HG02840 (cell line): ENCODE measurements around the gene UBE2U.
"Not testable (repeated sequence)": the region's sequence is repeated elsewhere in the genome, so short reads cannot be mapped to it uniquely, and the experiment has no call there.

Experiments
- ATAC-seq: cut with Tn5 transposase; IDR thresholded peaks from one replicate; pipeline ENCODE4 v1.9.1; 2021; ENCODE audit warnings: mild to moderate bottlenecking, moderate library complexity, moderate number of reproducible peaks; ENCODE audit not compliant: unreplicated experiment, low FRiP score

Gene UBE2U

GRCh38 chr1:64186898-64187280 is 16.5 kb upstream of the UBE2U start:
- no peak for ATAC-seq

- no peak for ATAC-seq
Observed at GRCh38 chr1:64187646-64188045, 15.8 kb upstream of the UBE2U start.

DNA sequence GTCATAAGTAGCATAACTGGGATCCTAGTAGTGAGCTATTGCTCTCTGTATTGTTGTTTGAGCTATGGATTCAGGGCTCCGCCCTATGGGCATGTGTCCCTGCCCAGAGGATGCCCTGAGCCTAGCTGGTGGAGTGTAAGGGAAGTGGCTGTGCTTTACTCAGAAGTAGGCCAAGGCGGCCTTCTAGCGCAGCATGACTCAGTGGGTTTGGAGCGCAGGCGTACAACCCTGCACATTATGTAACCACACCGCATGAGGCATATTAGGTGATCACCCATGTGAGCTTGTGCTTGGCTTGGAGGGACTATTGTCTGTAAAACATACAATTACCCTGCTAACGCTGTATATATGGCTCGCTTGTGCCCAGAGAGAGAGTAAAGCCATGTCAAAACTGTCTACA is 11.1 kb upstream of the UBE2U start:
- ATAC-seq, result no peak

DNA sequence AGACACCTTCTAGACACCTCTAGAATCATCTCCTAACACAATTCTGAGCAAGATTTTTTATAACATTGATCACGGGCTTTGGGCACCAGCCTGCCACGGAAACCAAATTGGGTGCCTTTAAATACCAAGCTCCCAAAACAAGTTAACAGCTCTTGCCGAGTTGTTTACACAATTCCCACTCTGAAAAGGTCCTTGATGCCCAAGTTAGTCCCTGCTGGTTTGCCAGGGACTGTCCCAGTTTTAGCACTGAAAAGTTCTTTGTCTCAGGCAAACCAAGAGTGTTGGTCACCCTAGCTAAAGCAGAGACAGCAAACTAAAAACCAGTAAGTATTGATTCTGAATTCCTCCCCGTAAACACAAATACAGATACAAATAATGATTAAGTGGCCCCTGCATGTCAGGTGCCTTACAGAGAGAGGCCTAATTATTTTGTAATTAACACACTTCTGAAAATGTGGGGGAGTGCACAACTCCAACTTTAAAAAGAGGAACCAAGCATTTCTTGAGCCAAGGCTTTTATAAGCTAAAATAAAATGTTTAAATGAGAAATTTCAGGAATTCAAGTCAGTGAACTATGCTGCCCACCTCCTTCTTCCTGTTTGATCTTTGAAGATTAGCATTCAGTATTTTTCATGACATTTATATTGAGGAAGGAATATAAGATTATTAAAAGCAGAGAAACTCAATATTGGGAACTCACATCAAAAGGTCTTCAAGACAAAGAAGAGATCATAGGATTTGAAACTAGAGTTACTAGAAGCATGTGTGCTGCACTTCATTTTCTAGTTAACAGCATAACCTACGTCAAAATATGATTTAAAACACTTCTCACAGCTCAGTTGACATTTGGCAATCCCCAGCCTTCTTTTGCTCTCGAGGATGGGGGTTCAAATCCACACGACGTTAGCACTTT is 9.0 kb upstream of the UBE2U start:
- no peak for ATAC-seq

DNA sequence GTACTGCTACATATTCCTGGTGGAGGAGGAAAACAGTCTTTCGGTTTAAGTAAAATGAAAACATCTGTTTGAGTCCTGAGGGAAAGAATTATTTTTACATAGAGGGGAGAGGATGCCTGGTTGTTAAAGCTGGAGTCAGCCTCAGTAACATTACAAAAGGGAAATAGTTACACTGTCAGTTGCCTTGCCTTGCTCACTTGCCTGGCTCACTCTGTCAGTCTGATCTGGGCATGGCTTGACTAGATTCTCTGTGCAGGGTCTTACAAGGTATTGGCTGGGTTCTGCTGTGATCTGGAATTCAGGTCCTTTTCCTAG is 8.4 kb upstream of the UBE2U start:
- no peak for ATAC-seq

- ATAC-seq, result no peak
Observed at GRCh38 chr1:64196074-64196870, 7.2 kb upstream of the UBE2U start.

GRCh38 chr1:64197076-64197475 is 6.3 kb upstream of the UBE2U start:
- ATAC-seq, result no peak

GRCh38 chr1:64199154-64199553 is 4.3 kb upstream of the UBE2U start:
- ATAC-seq, result no peak

DNA sequence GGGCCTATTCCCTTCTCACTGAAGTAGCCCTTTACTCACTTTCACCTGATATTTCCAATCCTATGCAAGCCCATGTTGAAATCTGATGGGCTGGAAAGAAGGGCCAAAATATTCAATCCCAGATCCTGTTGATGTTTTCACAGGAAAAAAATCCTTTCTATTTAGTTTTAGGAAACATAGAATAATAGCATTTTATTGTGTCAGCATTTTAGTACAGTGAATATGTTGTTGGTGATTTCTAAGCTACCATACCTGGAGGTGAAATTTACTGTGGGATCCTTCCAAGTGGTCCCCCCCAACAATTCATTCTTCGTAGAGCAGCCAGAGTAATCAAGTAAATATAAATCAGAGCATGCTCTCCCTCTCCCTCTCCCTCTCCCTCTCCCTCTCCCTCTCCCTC is 3.4 kb upstream of the UBE2U start:
- no peak for ATAC-seq

GRCh38 chr1:64209221-64209620 is 5.8 kb downstream of the UBE2U start:
- no peak for ATAC-seq

DNA sequence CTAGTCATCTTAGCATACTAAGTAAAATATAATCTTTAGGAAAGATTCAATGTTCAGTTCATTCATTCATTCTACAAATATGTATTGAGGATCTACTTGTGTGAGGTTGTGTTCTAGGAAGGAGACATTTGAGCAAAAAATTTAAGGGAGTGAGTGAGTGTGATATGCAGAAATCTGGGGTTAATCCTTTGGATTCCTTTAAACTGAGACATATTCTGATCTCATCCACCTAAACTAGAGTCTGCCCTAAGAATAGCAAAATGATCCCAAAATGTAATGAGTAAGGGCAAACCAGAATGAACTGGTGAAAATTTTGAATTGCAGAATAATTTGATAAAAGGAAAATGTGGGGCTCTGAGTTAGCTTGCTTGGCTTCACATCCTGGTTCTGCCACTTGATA is 8.6 kb downstream of the UBE2U start:
- ATAC-seq, result no peak

- ATAC-seq, result no peak
Observed at GRCh38 chr1:64215576-64215975, 12.2 kb downstream of the UBE2U start.

DNA sequence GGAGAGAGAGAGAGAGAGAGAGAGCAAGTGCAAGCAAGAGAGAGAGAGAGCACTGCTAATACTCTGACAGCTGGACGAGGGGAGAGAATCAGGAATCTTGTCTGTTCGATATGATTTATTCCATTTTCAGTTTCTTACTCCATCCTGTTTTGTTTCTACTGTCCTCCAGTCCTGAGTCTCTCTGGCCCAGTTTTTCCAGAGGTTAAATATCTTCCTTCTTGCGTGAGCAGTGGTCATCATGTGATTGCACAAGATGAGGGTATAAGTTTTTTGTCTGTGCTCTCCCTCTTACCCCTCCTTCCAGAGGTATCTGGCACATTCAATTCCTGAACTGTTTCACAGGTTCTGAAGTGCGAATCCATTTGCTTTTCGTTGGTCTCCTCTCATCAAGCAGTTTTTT is 16.8 kb downstream of the UBE2U start:
- ATAC-seq, result no peak

GRCh38 chr1:64223329-64224151 is 20.1 kb downstream of the UBE2U start:
- ATAC-seq, result no peak

GRCh38 chr1:64224236-64224635 is 20.8 kb downstream of the UBE2U start:
- not testable (repeated sequence) for ATAC-seq

DNA sequence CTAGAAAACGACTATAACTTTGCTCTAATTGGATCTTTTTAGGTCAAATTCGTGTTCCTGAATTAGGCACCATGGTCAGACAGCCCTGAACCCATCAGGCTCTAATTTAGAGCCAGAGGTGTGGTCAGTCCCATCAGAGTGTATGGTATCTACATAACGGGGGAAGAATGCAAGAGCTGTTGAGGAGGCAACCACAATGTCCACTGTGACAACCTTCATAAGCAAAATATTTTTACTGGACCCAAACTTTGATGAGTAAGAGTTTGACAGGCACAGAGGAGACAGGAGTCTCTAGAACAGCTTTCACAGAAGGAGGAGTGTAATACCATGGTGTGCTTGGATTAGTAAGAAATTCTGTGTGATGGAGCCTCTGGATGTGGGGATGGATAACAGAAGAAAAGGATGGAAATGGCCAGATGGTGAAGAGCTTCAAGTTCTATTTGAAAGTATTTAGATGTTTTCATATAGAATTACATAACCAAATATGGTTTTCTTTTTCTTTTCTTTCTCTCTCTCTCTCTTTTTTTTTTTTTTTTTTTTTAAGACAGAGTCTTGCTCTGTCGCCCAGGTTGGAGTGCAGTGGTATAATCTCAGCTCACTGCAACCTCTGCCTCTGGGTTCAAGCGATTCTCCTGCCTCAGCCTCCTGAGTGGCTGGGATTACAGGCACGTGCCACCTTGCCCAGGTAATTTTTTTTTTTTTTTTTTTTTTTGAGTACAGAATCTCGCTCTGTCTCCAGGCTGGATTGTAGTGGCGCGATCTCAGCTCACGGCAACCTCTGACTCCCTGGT is 24.9 kb downstream of the UBE2U start:
- ATAC-seq, result no peak

DNA sequence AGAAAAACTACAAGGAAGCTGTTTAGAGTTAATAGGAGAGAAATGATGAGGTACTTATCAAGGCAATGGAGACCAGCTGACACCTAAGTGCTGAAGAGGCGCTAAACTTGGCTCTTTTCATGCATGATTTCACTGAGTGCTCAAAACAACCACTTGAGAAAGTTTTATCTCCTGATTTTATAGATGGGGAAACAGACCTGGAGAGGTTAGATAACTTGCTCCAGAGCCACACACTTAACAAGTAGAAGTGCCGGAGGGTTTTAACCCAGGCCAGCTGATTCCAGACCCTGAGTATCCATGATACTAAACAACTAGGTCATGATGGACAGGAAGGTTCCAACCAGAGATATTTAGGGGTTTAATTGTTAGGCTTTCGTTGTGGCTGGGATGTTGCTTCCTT is 25.9 kb downstream of the UBE2U start:
- no peak for ATAC-seq

DNA sequence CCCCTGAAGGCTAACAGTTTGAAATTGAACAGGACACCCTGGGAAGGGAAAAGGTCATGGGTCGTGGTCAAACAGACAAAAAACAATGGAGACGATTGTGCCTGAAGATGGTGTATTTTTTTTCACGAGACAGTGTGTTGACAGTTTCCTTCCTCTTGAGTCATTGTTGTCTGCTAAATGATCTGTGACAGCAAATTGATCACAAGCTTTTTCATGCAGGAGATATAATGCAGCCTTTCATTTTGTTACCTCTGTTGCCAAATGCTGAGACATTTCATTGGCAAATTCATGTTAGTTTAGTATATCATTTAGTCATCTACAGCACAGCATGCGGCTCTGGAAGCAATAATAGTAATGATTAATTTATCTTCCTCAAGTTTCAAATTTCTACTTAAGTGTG is 27.7 kb downstream of the UBE2U start:
- no peak for ATAC-seq

- ATAC-seq, result no peak
Observed at GRCh38 chr1:64231654-64232053, 28.2 kb downstream of the UBE2U start.

DNA sequence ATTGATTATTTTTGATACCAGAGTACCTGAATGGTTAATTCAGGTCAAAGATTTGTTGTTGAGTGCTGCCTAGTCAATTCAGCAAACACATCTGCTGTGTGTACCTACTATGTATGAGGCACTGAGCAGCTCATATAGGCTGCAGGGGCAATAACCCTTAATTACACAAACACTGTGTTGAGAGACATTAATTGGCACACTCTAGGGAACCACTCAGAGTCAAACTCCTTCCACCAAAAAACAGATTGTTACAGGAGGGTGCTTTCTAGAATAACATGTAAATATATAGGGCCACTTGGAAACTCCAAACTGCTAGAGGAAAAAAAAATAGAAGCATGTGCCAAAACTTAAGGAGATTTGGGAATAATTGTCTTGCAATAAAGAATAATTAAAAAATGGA is 31.3 kb downstream of the UBE2U start:
- ATAC-seq, result no peak
